Retina (tissue), 1 donor: Measurements from ENCODE around the gene NFATC4.
A peak's percentile ranks its signal among the peaks of the same experiment; 100 is the strongest.

ENCODE experiments used
- DNase-seq: peaks from one replicate; pipeline ENCODE4 v3.0.0-alpha.2; 2016

The NFATC4 gene

DNA sequence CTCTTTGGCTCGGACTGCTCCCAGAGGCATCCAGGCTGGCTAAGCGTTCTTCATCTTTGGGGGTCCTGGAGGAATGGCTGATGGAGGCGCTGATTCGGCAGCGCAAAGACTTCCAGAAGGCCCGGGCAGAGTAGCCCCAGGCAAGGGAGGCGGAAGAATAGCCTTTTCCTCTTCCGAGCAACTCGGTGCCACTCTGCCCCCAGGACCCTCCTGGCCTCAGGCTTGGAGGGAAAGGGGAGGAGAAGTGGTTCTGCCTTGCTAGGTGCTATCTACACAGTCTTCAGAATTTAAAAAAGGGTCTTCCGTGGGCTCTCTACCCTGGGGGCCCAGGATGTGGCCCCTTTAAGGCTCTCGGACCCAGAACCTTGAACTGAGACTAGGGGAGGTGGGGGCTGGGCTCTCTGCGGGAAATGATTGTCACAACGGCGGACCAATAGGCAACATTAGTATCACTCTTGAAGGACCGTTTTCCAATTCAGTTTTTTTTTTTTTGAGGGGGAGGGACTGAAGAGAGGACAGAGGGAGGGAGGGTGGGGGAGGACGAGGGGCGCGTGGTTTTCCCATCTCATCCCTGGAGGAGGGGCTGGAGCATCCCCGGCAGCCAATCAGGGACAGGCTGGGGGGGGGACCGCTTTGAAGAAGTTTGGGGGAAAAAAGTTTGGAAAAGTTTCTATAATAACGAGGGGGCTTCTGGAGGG lies at the start of gene NFATC4:
Gene NFATC4 (plus strand): TSS at position 671 of the 698 bp plus-strand sequence. CDS start 157 bp downstream, outside the sequence.
- DNase-seq: peak; percentile 96

DNA sequence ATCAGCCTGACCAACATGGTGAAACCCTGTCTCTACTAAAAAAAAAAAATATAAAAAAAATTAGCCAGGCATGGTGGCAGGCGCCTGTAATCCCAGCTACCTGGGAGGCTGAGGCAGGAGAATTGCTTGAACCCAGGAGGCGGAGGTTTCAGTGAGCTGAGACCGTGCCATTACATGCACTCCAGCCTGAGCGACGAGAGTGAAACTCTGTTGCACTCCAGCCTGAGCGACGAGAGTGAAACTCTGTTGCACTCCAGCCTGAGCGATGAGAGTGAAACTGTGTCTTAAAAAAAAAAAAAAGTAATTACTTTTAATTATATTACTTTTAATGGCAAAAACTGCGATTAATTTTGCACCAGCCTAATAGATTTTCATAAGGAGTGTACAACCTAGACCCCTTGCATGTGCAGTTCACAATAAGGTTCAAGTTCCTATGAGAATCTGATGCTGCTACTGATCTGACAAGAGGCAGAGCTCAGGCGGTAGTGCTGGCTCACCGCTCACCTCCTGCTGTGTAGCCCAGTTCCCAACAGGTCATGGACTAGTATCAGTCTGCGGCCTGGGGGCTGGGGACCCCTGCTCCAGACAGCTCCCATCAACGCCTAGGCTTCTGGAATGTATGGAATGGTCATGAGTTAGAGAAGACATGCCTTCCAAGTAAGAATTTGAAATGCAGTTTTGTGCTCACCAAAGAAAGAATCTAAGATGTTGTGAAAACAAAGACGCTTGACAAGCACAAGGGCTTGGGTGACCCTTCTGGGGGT lies 46.6 kb upstream of the NFATC4 start:
- no peak for DNase-seq

DNA sequence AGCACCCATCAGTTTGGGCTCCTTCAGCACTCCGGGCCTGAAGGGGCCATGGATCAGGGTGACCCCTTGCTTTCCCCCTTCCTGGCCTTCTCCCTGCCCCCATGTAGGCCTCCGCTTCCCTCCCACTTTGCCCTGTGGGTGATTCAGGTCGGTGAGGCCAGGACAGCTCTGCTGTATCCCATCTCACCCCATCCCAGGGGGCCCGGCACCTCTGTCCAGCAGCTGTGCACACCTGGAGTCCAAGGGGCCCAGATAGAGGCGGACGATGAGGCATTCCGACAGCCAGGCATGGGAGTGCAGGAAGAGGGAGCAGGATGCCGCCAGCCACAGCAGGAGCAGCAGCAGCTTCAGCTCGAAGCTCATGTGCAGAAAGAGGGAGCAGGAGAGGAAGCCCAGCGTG lies 45.3 kb upstream of the NFATC4 start:
- DNase-seq: no peak

DNA sequence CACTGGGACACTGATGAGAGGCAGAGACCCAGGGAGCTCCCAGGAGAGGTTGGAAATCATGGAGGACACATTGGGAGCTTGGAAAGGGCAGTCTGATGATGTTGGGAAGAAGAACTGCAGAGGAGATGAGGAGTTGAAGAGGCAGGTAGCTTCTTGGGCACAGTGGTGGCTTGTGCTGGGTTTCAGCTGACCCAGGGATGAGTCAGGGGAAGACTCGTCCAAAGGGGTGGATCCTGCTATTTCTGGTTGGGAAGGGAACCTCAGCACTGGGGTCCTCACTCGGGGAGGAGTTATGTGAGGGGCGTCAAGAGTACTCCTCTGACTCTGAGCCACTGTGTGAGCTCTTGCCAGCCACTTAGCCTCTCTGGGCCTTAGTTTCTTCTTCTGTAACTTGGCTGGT lies 44.6 kb upstream of the NFATC4 start:
- DNase-seq: no peak

DNA sequence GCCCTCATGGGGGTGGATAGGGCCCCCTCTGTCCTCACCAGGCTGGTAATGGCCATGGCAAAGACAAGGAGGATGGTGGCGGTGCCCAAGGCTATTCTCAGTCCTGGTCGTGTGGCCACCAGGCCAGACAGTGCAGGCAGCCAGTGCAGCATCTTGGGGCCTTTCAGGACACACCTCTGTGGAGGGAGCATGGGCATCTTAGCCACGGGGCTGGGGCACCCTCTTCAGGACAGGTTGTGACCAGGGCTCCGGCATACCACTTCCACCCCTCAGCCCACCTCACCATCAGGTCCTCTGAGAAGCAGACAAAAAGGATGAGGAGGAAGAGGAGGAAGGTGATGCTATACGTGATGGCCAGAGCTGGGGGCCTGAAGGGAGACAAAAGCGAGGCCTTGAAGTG lies 44.0 kb upstream of the NFATC4 start:
- no peak for DNase-seq

DNA sequence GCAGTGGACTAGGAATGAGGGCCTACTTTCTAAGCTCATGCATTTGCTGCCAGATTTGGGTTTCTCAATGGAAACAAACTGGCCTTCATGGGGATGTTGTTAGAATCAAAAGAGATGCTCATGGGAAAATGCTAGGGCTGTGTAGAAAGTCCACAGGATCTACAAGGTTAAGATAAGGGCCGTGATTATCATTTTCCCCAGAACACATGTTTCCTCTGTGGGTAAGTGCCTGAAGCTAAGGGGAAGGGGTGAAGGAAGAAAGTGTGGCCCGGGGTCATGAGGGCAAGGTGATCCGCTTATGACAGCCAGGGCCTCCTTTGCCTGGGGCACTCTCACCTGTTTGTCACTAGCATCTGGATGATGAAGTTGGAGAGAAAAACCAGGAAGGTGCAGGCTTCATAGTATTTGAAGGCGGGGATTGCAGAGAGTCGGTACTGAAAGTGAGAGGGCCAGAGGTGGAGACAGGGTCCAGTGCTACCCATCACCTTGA lies 42.9 kb upstream of the NFATC4 start:
- no peak for DNase-seq

DNA sequence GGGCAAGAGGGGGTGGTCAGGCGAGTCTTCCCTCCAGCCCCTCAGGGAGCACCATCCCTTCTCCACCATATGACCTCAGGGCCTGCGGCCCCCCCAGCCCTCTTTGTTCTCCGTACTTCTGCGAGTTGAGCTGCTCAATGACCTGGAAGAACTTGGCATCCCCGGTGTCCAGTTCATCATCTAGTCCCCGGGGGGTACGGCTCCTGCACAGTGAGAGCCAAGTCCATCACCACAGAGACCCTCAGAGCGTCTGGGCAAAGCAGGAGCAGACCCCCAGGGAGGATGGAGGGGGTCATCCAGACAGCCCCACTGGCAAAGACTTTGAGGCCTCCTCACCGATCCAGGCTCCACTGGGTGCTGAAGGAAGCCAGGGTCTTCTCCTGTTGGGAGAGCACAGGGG lies 42.0 kb upstream of the NFATC4 start:
- no peak for DNase-seq

DNA sequence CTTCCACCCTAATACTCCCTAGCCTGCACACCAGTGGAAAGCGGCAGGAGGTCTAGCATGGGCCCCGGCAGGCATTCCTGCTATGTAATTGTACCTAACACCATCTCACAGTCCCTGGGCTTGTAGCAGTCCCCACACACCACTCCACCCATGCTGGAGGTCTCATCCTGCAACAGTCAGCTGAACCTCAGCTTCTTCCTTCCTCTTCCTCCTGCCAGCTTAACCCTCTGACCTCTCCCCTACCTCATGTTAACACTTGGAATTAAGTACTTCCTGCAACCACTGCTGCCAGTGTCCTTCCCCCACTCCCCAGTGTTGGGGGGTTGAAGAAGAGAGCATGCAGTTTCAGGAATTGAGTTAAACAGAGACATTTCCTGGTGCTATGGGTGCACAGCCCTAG lies 40.7 kb upstream of the NFATC4 start:
- DNase-seq: no peak

DNA sequence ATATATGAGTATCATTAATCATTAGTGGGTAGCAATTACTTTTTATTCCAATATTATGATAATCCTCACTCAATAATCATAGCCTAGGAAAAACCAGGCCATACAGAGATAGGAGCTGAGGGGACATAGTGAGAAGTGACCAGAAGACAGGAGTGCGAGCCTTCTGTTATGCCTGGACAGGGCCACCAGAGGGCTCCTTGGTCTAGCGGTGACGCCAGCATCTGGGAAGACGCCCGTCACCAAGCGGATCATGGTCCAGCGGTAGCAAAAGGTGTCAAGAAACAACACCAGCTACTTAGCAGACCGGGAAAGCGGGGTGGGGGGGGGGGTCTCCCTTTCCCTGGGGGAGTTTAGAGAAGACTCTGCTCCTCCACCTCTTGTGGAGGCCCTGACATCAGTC lies 40.1 kb upstream of the NFATC4 start:
- peak; percentile 47 for DNase-seq

DNA sequence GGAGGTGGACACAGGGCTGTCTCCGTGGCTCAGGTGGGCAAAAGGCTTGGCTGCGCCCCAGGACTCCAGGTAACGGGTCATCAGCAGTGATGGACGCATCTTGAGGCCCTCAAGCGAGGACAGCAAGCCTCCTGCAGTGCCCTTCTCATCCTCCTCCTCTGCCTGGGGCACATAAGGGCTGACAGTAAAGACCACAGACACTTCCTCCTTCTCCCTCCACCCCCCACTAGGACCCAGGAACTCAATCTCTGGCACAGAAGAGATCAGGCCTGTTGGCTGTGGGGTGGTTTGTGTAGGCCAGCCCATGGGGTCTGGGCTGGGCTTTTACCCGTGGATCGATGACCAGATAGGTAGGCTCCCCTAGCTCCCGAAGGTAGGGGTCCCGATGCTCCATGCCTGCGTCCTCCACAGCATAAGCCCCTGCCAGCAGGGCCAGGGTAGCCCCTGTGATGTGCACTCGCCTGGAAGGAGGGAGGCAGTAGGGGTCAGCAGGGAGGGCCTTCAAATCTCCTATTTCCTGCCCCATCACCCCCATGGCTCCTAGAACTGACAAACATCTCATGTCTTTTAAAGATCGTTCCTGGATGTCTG lies 38.8 kb upstream of the NFATC4 start:
- DNase-seq: no peak

DNA sequence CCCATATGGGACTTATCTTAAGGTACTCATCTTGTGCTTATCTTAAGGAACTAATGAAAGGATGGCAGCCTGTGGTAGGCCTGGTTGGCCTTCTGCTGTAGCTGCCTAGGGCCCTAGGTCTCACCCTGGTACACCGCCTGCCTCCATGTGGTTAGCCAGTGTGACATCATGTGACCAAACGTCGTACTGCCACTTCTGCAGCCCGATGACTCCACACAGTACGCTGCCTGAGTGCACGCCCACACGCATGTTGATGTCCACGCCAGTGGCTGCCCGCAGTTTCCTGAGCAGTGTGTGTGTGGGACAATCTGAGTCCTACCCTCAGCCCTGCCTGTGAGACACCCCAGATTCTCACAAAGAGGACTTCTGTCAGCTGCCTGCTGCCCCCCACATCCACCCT lies 38.2 kb upstream of the NFATC4 start:
- no peak for DNase-seq

DNA sequence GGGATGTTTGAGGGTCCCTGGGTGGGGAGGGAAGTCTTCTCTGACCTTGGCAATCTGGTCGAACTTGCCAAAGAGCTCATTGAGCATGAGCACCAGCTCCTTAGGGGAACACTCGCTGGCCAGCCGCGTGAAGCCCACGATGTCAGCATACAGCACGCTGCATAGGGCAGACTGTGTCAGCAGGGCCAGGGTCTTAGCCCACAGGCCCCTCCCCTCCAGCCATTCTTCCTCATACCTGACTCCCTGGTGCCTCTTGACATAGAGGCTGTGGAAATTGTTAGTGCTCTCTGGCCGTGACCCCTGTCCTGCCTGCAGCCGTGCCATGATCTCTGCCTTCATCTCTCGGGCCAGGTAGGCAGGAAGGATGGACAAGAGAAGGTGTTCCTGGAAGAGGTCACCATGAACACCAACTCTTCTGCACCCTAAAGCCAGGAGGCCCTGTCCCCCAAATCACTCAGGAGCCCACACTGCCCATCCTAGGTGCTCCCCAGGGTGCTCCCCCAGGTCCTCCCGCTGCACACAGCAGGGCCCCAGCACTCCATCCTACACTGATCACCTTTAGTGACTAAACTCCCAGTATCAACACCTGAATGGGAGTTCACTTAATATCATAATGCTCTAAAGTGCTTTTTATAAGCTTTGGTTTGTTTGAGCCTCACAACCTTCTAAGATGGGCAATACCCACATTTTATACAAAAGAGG lies 36.9 kb upstream of the NFATC4 start:
- no peak for DNase-seq

DNA sequence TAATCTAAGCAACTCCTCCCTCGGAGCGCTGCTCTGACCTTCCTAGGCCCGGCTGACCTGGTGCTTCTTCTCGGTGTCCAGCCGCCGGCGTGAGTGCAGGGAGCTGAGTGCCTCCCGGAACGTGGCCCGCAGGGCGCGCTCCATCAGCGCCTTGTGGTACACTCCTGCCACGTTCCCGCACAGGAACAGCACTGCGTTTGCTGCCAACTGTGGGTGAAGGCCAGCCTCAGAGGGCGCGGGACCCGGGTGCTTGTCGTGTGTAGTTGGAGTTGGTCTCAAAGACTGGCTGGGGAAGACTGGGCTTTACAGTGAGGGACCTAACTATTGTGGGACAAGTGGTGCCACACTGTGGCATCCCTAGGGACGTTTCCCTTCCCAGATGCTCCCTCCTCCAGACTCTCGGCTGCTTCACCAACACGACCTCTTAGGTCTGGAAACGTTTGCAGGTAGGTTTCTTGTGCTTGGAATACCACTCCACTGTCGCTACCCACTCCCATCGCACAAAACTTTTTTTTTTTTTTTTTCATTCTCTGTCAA lies 36.2 kb upstream of the NFATC4 start:
- no peak for DNase-seq

DNA sequence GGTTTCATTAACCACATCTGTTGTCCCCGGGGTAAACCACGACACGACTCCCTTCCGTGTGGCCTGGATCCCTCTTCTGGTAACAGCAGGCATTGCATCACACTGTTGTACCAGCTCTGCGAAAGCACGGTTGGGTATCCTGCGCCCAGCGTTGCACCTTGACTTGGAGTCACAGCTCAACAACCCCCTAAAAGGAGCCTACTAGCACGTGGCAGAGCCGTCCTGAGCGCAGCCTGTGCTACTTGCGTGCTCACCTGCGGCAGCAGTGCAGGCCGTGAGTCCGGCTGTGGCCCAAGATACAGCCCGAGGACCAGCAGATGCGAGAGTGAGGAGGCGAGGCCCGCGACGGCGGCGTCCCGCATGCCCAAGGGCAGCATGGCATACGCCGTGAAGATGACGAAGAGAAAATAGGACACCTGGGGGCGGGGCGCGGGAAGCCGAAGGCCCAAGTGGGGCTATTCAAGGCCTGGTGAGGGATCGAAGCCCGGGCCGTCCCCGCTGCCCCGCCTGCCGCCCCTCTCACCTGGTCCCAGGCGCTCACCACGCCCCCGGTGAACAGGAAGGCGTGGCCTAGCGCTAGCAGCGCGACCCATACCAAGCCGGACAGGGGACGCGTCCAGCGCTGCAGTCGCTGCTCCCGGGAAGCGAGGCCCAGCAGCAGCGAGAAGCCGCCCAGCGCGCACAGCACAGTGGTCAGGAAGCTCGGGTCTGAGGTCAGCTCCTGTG lies 35.6 kb upstream of the NFATC4 start:
- DNase-seq: peak; percentile 85

DNA sequence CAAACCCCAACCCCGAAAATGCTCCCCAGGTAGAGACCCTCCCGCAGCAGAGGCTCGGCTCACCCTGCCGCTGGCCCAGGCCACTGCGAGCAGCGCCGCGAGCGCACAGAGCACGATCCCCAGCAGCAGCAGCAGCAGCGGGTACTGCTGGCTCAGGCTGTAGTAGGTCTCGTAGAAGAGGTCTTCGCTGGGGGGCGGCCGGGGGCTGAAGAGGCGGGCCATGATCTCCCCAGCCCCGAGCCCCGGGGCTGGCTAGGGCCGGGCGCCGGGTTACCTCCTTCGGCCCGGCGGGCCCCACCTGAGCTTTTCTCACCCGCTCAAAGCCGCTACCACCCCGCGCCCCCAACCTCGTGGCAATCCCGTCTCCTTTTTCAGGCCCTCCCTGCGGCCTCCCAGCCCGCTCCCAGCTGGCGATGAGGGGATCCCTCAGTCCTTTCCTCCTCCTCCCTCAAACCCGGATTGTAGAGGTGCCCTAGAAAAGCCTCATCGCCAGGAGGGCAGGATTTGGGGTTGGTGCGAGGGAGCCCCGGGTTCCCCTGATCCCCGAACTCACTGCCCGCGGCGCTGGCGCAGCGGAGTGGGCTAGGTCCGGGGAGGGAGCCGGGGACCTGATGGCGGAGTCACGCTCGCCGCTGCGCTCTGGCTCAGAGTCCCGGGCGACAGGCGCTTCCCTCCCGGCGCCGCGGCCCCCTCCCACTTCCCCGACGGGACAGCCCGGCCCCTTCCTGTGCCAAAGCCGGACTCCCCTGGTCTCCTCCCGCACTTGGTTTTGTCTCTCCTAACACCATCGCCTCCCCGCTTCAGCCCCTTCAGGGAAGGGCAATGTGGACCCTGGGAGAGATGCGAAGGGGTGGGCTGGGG lies 33.3 kb upstream of the NFATC4 start, which contains the start of gene ADCY4:
Gene ADCY4 (minus strand): TSS at position 641 of the 861 bp plus-strand sequence. CDS start 419 bp downstream, at position 222.
- DNase-seq: peak; percentile 63

DNA sequence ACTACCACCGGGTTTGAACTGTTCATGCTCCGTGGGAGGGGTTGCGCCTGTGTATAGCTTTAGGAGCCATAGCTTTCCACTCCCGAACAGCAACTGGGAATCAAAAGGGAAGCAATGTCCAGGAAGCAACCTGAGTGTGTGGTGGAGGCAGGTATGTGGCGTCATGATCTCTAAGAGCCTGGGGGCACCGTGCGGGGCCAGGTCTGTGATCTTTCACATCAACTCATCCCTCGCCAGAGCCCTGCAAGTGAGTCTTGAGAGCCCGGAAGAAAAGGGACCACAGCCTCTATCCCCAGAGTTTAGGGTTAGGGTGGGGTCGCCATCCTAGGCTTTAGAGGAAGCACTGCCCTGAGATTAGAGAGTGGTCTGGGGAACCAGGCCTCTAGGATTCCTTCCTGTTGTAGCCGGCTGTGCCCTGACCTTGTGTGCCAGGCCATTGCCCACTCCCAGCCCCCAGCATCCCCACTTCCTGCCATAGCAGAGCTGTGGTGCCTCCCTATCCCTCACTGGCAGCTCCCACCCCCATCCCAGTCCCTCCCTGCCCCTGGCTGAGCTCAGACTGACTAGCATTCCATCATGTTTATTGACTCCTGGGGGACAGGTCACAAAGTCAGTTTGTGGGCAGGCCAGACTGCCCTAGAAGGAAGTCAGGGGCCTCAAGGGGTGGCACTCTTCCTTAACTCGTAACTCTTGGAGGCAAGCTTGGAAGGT lies 32.4 kb upstream of the NFATC4 start:
- DNase-seq: no peak

DNA sequence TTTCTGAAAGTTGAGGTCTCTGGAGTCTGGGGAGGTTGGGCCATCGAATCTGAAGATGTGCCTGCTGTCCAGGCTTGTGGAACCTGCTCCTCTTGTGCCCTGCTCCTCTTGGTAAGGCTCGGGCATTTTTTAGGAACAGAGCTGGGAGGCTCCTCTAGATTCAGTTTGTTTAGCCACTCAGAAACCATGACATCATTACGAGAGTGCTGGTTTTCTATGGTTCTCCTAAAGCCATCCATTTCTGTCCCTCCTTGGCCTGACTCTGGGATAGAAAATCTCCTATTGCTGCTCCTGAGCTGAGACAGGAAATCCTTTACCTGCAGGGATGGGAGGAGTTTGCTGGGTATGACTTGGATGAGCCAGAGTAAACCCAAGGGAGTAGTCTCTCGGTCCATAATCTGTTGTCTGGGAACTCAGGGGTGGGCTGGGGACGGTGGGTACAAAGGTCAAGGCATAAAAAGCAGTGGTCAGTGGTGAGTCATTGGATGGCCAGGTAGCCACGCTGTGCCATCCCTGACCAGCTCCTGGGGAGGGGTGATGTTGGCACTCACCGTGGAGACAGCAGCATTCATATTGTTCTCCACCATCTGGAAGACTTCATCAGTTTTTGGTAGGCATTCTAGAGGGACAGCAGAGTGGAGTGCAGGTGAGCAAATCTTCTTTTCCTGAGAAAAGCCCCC lies 30.7 kb upstream of the NFATC4 start:
- DNase-seq: no peak

DNA sequence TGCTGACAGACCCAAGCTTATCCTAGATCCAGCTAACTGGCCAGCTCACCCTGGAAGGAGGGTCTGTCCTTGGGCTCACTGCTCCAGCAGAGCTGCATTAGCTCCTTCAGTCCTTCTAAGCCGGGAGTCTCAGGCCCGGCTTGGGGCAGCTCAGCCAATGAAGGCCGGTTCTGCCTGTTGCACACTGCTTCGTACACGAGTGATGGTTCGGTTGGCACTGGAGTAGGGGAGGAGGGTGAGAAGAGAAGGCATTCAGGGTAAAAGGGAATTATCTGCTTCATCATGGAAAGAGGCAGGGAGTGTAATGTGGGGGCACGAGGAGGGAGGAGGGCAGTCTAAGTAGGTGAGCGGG lies 30.2 kb upstream of the NFATC4 start:
- no peak for DNase-seq

DNA sequence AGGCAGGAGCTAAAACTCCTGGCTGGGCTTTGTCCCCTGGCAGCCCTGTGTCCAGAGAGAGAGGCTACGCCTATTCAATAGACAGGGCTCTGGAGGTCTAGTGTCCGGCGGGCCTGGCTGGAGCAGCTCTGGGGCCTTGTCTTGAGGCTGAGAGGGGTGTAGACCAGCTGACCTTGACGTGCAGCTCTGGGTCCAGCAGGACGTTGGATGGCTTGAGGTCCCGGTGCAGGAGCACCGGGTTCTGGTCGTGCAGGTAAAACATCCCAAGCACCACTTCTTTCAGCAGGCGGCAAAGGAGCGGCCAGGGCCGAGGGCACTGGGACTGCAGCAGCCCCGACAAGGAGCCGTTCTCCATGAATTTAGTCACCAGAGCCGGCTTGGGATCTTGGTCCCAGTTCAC lies 29.1 kb upstream of the NFATC4 start:
- DNase-seq: no peak
